DMS53 treated with DMSO at 0.1 percent for 48 hours (cell line): ENCODE results near the gene TWF2.
A peak's percentile ranks its signal among the peaks of the same experiment; 100 is the strongest.

Experiments
- DNase-seq: peaks from one replicate; lab custom pipeline; 2025; ENCODE audit not compliant: unreplicated experiment; lab: John Stamatoyannopoulos, UW

The TWF2 gene

DNA sequence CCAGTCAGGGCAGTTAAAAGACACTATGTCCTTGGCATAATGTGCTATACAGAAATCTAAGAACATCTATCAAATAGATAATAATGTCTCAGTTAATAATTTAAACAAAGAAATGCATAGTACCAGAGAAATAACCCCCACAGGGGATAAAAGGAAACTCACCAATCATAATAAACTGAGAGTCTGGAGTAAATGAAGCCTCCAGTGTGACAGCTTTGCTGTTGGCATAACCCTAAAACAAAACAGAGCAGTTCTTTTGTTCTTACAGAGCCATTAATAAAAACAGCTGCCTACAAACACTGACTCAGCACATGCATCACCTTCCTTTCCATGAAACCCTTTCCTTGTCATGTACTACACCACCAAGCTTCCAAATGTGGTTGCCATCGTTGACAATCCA lies 20.1 kb upstream of the TWF2 start:
- DNase-seq = no peak

DNA sequence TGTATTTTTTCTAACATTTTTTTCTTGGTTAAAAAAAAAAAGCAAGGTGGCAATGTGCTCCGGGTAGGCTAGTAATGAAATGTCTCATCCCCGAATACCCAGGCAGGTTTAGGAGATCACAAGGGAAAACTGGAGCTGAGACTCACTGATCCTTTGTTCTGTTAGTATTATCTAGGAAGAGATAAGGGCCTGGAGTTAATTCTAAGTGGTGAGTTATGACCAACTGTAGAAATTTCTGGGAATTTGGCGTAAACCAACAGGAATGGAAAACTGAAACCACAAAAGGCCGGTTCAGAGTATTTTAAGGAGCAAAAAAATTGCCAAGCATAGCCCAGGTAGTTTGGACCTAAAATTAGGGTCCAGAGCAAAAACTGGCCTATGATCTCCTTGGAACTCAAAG lies 19.0 kb upstream of the TWF2 start:
- no peak for DNase-seq

DNA sequence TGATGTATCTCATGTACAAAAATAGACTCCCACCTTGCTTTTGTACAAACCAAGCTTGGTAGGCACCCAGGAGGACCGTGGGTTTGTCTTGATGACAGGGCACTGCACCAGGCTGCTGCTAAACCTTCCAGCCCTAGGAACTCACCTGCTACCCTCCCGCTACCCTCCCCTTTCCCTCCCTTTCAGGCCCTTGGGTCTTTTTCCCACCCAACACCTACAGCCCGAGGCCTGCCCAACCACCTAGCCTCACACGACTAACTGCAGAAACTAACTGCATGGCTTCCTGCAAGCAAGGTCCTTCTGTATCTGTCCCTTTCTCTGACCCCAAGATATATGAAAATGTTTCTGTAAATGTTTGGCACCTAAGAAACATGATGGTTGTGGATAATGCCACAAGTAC lies 17.7 kb upstream of the TWF2 start:
- no peak for DNase-seq

- DNase-seq = no peak
These were observed 17.2 kb upstream of the TWF2 start for GRCh38 chr3:52256159-52256558.

- no peak for DNase-seq
These were observed 15.7 kb upstream of the TWF2 start for GRCh38 chr3:52254608-52255007.

GRCh38 chr3:52253314-52254304 lies 14.7 kb upstream of the TWF2 start:
- no peak for DNase-seq

GRCh38 chr3:52250122-52250521 lies 11.2 kb upstream of the TWF2 start:
- DNase-seq = no peak

GRCh38 chr3:52249683-52250082 lies 10.7 kb upstream of the TWF2 start:
- DNase-seq = no peak

- no peak for DNase-seq
These were observed 10.0 kb upstream of the TWF2 start for GRCh38 chr3:52248816-52249547.

GRCh38 chr3:52248165-52248541 lies 9.2 kb upstream of the TWF2 start:
- DNase-seq = no peak

- no peak for DNase-seq
These were observed 8.6 kb upstream of the TWF2 start for GRCh38 chr3:52247409-52248164.

DNA sequence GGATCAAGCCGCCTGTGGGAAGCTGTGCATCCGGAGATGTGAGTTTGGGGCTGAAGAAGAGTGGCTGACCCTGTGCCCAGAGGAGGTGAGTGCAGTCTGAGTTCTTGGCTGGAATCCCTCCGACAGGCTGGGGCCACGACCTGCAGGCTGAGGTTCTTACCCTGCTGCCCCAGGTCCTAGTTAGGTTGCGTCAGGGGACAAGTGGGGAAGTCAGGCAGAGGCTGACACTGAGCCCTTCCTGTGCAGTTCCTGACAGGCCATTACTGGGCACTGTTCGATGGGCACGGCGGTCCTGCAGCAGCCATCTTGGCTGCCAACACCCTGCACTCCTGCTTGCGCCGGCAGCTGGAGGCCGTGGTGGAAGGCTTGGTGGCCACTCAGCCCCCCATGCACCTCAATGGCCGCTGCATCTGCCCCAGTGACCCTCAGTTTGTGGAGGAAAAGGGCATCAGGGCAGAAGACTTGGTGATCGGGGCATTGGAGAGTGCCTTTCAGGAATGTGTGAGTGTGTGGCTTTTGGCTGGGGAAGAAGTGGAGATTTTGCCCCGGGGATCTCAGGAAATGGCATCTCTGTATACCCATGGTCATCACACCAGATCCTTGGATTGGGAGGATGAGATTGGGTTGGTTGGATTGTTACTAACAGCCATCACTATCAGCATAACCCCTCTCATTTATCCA lies 7.9 kb upstream of the TWF2 start:
- no peak for DNase-seq

DNA sequence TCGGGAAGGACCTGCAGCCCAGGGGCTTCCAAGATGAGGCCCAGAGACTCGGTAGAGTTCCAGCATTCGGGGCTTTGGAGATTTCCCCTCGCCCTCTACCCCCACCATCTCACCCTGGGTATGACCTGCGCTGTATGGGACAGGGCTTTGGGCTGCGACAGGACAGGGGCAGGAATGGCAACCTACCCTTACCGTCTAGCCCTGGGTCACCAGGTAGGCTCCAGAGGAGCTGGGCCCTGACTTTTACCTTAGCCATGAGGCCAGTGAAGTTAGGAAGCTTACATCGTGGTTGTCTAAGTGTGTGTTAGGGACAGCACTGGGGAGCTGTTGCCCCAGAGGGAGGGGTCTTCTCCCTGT lies 7.3 kb upstream of the TWF2 start:
- no peak for DNase-seq

DNA sequence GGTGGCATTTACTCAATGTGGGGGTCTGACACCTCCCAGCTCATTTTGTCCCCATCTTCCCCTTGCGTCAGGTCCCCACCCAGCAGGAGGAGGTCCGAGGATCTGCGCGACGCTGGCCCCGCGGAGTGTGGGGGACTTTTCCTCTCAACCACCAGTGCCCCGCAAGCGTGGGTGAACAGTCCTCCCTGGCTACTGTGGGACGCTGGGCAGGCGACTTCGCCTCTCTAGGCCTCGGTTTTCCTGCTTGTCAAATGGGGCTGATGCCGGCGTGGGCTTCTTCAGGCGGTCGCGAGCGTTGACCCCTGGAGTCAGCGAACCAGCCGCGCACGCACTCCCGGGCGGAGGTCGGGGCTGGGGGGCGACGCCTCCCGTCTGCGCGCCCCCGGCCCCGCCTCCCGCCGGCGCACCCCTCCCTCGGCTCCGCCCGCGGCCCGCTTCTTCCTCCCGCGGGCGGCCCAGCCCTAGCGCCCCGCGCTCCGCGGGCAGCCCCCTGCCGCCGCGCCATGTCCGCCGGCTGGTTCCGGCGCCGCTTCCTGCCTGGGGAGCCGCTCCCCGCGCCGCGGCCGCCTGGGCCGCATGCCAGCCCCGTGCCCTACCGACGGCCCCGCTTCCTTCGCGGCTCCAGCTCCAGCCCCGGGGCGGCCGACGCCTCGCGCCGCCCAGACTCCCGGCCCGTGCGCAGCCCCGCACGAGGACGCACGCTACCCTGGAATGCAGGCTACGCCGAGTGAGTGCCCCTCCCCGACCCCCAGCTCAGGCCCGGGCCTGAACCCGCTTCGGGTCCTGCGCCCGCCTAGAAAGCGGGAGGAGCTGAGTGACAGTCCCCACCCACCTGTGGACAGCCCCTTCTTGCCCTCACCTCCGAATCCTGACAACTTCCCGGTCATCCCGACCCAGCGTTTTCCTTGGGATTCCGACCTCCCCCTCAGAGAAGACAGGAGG lies 6.6 kb upstream of the TWF2 start, which contains the start of gene PPM1M:
Gene PPM1M, plus strand, starts transcription at position 438 of the 942 bp plus-strand sequence. Its CDS starts 66 bp downstream, at position 504.
- no peak for DNase-seq

- DNase-seq = no peak
These were observed 5.1 kb upstream of the TWF2 start for GRCh38 chr3:52243791-52244628.

DNA sequence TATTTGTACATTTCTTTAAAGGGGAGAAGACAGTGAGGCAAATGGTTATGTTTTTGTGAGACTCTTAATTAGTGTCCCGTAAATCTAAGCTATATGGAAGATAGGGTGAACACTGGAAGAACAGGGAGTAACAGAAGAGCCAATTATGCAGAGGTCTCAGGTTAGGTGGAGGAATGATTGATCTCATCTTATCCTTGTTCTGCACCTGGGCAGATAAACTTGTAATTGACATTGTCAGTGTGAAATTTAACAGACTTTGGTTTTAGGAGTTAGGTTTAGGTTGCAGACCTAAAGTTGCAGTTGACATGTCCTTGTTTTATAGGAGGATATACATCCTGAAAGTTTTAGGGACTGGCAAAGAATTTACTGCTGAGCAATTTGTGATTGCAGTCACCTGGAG lies 3.1 kb upstream of the TWF2 start:
- no peak for DNase-seq

DNA sequence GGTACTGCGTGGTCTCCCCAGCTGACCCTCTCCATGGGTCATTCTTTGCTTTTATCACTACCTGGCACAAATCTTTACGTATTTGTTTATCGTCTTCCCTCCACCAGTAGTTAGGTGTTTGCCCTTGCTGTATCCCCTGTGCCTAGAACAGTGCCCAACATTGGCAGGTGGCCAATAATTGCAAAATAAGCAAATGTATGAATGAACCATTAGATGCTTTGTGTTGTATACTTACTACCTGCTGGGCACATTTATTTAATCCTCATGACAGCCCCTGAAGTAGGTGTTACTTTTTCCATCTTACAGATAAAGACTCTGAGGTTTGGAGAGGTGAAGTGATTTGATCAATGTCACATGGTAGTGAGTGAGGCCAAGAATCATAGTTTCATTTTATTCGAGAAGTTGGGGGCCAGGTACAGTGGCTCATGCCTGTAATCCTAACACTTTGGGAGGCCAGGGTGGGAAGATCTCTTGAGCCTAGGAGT lies 2.0 kb upstream of the TWF2 start:
- no peak for DNase-seq

- peak; percentile 33 for DNase-seq
These were observed 1.3 kb upstream of the TWF2 start for GRCh38 chr3:52240059-52240885.
